Measurements from ENCODE around the gene SCFD2.

DNA sequence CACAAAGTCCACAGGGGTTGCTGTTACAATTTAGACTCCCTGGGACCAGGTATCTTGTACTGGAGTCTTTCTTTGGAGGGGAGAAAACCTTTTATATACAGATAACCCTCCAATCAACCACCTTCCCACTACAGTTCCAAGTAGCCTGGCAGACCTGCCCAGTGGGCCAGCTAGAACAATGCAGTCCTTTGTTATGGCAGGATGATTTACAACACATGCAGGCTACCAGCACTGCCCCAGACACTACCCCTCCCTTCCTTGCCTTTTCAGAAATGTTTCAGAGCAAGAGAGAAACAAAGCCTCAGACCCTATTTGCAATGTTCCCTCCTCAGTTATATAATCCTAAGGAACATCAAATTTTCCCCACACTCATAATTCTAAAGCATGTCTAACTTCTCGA is 492.7 kb downstream of the SCFD2 start:
- TF ChIP-seq, protein P1, sequence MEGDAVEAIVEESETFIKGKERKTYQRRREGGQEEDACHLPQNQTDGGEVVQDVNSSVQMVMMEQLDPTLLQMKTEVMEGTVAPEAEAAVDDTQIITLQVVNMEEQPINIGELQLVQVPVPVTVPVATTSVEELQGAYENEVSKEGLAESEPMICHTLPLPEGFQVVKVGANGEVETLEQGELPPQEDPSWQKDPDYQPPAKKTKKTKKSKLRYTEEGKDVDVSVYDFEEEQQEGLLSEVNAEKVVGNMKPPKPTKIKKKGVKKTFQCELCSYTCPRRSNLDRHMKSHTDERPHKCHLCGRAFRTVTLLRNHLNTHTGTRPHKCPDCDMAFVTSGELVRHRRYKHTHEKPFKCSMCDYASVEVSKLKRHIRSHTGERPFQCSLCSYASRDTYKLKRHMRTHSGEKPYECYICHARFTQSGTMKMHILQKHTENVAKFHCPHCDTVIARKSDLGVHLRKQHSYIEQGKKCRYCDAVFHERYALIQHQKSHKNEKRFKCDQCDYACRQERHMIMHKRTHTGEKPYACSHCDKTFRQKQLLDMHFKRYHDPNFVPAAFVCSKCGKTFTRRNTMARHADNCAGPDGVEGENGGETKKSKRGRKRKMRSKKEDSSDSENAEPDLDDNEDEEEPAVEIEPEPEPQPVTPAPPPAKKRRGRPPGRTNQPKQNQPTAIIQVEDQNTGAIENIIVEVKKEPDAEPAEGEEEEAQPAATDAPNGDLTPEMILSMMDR (conservative IDR thresholded peaks at IDR 0.05) = no peak
- TF ChIP-seq EZH2 (IDR thresholded peaks at IDR 0.05; ENCODE audit: low read depth) = no peak

All from PC-9 (cell line).